Measurements from ENCODE around the gene INTS3.

INTS3 gene

DNA sequence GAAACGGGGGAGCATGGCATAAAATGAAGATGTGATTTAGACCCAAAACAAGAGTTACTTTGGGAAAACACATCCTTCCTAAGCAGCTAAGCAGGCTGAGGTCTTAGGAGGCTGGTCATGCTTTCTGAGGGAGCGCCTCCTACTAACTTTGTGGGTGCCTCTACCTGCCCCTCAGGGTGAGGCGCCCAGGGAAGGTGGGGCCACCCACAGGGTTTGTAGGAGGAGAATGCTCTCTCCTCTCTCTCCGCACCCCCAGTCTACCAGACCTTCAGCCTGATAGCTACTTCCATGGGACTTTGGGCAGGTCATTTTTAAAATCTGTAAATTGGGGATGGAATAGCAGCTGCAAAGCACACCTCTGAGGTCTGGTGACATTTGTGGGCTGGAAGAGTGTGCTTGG, 71.2 kb downstream of the INTS3 start:
- DNase-seq (ENCODE audit: low spot score), result no peak

GRCh38 chr1:153799566-153800465, 72.0 kb downstream of the INTS3 start:
- DNase-seq (ENCODE audit: low spot score), result no peak

GRCh38 chr1:153800516-153800915, 72.7 kb downstream of the INTS3 start:
- DNase-seq (ENCODE audit: low spot score), result no peak

- DNase-seq (ENCODE audit: low spot score), result no peak
These were observed 73.3 kb downstream of the INTS3 start for GRCh38 chr1:153801028-153801625.

- DNase-seq (ENCODE audit: low spot score), result no peak
These were observed 74.2 kb downstream of the INTS3 start for GRCh38 chr1:153801786-153802697.

GRCh38 chr1:153803470-153804056, 75.7 kb downstream of the INTS3 start:
- no peak for DNase-seq (ENCODE audit: low spot score)

- DNase-seq (ENCODE audit: low spot score), result no peak
These were observed 76.3 kb downstream of the INTS3 start for GRCh38 chr1:153804112-153804511.

DNA sequence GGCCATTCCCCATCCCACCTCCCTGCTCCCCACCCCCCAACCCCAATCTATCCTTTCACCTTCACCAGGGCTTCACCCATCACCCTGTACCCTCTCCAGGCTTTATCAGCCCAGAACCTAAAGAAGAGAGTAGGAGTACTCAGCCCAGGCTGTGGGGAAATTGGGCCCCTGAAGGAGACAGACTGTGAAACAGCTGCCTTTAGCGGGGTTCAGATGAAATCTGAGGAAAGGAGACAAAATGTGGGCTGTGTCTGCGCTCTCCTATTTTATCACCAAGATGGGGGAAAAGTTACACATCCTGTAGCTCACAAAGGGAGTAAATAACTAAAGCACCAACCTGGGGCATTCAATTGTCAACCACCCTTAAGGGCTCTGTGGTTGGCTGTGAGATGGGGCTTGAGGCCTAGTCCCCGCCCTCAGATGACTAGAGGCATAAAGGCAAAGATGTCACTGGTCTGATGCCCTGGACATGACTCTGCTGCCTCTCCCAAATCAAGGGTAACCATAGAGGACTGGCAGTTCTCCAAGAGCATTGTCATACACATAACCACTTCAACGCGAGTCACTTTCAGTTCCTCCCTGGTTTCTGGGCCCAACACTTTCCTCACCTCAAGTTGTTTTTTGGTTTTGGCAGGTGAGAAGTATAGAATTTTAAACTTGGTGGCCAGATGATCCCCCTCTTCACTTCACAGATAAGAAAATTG, 77.3 kb downstream of the INTS3 start:
- DNase-seq (ENCODE audit: low spot score), result peak; percentile 56

DNA sequence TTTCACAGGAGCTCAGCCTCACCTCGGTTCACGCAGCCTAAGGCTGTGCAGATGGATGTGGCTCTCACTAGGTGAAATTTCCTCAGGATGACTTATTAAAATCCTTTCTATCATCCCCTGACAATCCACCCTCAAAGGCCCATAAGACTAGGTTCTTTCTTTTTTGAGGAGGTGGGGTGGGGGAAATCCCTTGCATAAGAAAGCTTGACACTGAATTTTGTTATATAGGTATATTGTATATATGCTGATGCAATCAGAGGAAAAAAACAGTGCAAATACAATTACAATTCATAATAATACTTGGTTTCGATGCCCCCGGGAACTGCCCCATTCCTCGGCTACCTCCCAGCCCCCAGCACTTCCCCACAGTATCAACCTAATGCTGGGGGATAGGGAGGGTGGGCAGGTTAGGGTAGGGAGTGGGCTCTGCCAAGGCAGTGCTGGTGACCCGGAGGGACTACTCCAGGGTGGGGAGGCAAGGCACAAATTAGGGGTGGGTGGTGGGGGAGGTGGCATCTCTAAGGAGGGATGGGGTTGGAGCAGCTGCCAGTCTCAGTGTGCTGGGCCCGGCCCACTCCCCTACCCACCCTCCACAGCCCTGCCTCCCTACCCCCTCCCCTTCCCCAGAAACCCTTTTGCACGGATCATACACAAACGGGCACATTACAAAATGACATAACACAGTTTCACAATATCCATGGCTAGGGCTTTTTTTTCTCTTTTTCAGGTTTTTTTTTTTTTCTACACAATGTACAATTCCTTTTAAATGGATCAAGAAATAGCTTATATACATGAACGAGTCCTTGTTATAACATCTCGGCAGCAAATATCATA, 78.3 kb downstream of the INTS3 start:
- no peak for DNase-seq (ENCODE audit: low spot score)

DNA sequence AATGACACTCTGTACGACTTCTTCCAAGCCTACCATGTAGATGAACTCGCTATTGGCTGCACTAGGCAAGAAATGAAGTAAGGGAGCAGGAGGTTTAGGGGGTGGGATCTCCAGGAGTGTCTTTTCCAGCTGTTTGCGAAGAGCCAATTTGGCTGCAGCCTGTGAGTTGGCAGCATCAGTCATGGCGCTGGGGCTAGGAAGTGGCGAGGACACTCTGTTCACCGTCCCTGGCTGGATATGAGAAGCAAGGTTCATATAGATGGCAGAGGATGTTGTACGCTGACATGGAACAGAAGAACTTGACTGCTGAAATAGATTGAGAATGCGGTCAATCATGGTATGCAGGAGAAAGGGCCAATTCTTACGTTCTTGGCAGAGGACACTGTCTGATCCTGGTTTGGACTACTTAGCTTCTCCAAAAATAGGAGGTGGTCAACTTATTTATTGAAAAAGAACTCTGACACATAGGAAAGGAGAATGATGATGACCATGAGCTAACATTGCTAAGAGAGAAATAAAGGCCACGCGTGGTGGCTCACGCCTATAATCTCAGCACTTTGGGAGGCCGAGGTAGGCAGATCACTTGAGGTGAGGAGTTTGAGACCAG, 88.5 kb downstream of the INTS3 start:
- no peak for DNase-seq (ENCODE audit: low spot score)

GRCh38 chr1:153818876-153819275, 91.0 kb downstream of the INTS3 start:
- no peak for DNase-seq (ENCODE audit: low spot score)
